HepG2 (cell line): ENCODE data around the gene IRF3. TPM values are rescaled to one million over a fixed set of nuclear protein-coding genes. Genes with fewer than 3 reads are reported as not detected.

Experiments used
- CERS6 ChIP-seq: sonication (generic); formaldehyde crosslinking; IDR thresholded peaks from 2 replicates; pipeline ENCODE4 v1.5.0; 2020; ENCODE audit warnings: missing genetic modification reagents
- CREB1 ChIP-seq, 2 experiments: fragments of 450-650 bp in 1 of 2; IDR thresholded peaks; 2 replicates each; pipeline ENCODE4 v1.6.1; 2016 to 2017; ENCODE audit warnings: control low read depth in 1 of 2, mild to moderate bottlenecking in 1 of 2, missing compliant biosample characterization in 1 of 2, missing genetic modification characterization in 1 of 2
- HMG20B ChIP-seq: conservative IDR thresholded peaks from 2 replicates; pipeline ENCODE4 v1.6.1; 2016; ENCODE audit warnings: missing genetic modification reagents, missing compliant biosample characterization
- HOXA3 ChIP-seq: sonication (generic); formaldehyde crosslinking; IDR thresholded peaks from 2 replicates; pipeline ENCODE4 v1.5.0; 2020; ENCODE audit warnings: missing genetic modification reagents
- IKZF4 ChIP-seq: sonication (generic); formaldehyde crosslinking; IDR thresholded peaks from 2 replicates; pipeline ENCODE4 v1.5.1; 2020; ENCODE audit warnings: borderline replicate concordance, mild to moderate bottlenecking, low read depth, missing genetic modification reagents; ENCODE audit errors: not compliant biosample characterization
- KMT2B ChIP-seq: IDR thresholded peaks from 2 replicates; pipeline ENCODE4 v1.6.1; 2016; ENCODE audit warnings: missing genetic modification reagents, missing compliant biosample characterization
- NFRKB ChIP-seq: fragments of 450-650 bp; IDR thresholded peaks from 2 replicates; pipeline ENCODE4 v1.6.1; 2017
- RFX3 ChIP-seq: IDR thresholded peaks from 2 replicates; pipeline ENCODE4 v1.6.1; 2016; ENCODE audit warnings: missing biosample characterization, missing genetic modification reagents
- SOX6 ChIP-seq, 2 experiments: fragments of 450-650 bp in 1 of 2; sonication (generic) in 1 of 2; formaldehyde crosslinking in 1 of 2; IDR thresholded peaks; 2 replicates each; pipeline versions ENCODE4 v1.4.0 to v1.6.1; 2017 to 2020; ENCODE audit warnings: antibody characterized with exemption in 1 of 2, mild to moderate bottlenecking in 1 of 2, missing genetic modification reagents in 1 of 2
- ZBTB7B ChIP-seq: sonication (generic); formaldehyde crosslinking; IDR thresholded peaks from 2 replicates; pipeline ENCODE4 v1.4.0; 2020; ENCODE audit warnings: missing genetic modification reagents
- ZNF101 ChIP-seq: sonication (generic); formaldehyde crosslinking; IDR thresholded peaks from 2 replicates; pipeline ENCODE4 v1.4.0; 2020; ENCODE audit warnings: mild to moderate bottlenecking, low read depth, missing genetic modification reagents, borderline replicate concordance
- ZNF260 ChIP-seq: sonication (generic); formaldehyde crosslinking; IDR thresholded peaks from 2 replicates; pipeline ENCODE4 v1.4.0; 2020; ENCODE audit warnings: missing genetic modification reagents, low read depth, mild to moderate bottlenecking, borderline replicate concordance
- ZNF264 ChIP-seq: sonication (generic); formaldehyde crosslinking; IDR thresholded peaks from 2 replicates; pipeline ENCODE4 v1.4.0; 2020; ENCODE audit warnings: missing genetic modification reagents
- ZNF33B ChIP-seq: sonication (generic); formaldehyde crosslinking; IDR thresholded peaks from 2 replicates; pipeline ENCODE4 v1.5.1; 2020; ENCODE audit warnings: mild to moderate bottlenecking, missing genetic modification reagents
- ZNF350 ChIP-seq: sonication (generic); formaldehyde crosslinking; IDR thresholded peaks from 2 replicates; pipeline ENCODE4 v1.4.0; 2020; ENCODE audit warnings: mild to moderate bottlenecking, low read depth, missing genetic modification reagents, borderline replicate concordance
- ZNF496 ChIP-seq: sonication (generic); formaldehyde crosslinking; IDR thresholded peaks from 2 replicates; pipeline ENCODE4 v1.8.1; 2023; ENCODE audit warnings: mild to moderate bottlenecking, moderate library complexity, missing genetic modification reagents; ENCODE audit not compliant: insufficient replicate concordance
- ZNF646 ChIP-seq: sonication (generic); formaldehyde crosslinking; IDR thresholded peaks from 2 replicates; pipeline ENCODE4 v1.9.0; 2021; ENCODE audit warnings: mild to moderate bottlenecking, missing genetic modification reagents
- ZNF879 ChIP-seq: sonication (generic); formaldehyde crosslinking; IDR thresholded peaks from 2 replicates; pipeline ENCODE4 v1.8.1; 2023; ENCODE audit warnings: missing genetic modification reagents
- ZSCAN21 ChIP-seq: sonication (generic); formaldehyde crosslinking; IDR thresholded peaks from 2 replicates; pipeline ENCODE4 v1.8.0; 2022; ENCODE audit warnings: mild to moderate bottlenecking, missing genetic modification reagents, moderate library complexity, borderline replicate concordance
- polyA plus RNA-seq, 8 experiments: library from polyadenylated mRNA; depleted of rRNA in 3 of 8; stranded (reverse) in 7 of 8; unstranded in 1 of 8; fragments of >200 nt; fragmentation: Illumina TruSeq in 4 of 8; extraction: Trizol in 4 of 8; gene quantifications; 2 replicates each; pipeline versions ENCODE4 v1.2.1 to v1.2.3, GENCODE V29; 2011 to 2016; ENCODE audit warnings: low read depth in 4 of 8, missing spikeins in 1 of 8, mixed read lengths in 1 of 8; ENCODE audit not compliant: insufficient read depth in 1 of 8
- total RNA-seq, 5 experiments: library from RNA; depleted of rRNA; stranded (reverse); fragments of >200 nt; fragmentation: Illumina TruSeq; extraction: Trizol; gene quantifications; 2 replicates each; pipeline ENCODE4 v1.2.3, GENCODE V29; 2016; ENCODE audit warnings: low read depth in 1 of 5

IRF3 gene
- total and polyA plus RNA-seq, 2 of the 13 experiments (the other 11 are each of a cell fraction or from before 2014, with no cell fraction given) = 61.9 to 65.5 TPM

- 0 out of 2 replicates have a peak, but pooled peaks have one; percentile 62 for TF ChIP-seq ZNF33B (CRISPR knock-in tag)
- TF ChIP-seq NFRKB = no peak
- TF ChIP-seq ZNF879 (CRISPR knock-in tag) = no peak
- no peak for TF ChIP-seq IKZF4 (CRISPR knock-in tag)
- TF ChIP-seq ZNF101 (CRISPR knock-in tag) = no peak
- no peak for TF ChIP-seq ZNF496 (CRISPR knock-in tag)
- TF ChIP-seq ZSCAN21 = peak; percentile 69; the same call in 1 of the 2 replicates
- no peak for TF ChIP-seq SOX6 (IDR thresholded peaks at IDR 0.05)
- peak; percentile 72 for TF ChIP-seq SOX6 (CRISPR knock-in tag; IDR thresholded peaks at IDR 0.05)
- peak; percentile 74 for TF ChIP-seq HMG20B (CRISPR knock-in tag)
- TF ChIP-seq ZBTB7B (CRISPR knock-in tag) = peak; percentile 93
- TF ChIP-seq ZNF264 (CRISPR knock-in tag) = peak; percentile 84
- TF ChIP-seq ZNF646 (CRISPR knock-in tag) = no peak
- TF ChIP-seq KMT2B (CRISPR knock-in tag) = peak; percentile 67; the same call in 1 of the 2 replicates
- TF ChIP-seq CREB1 (IDR thresholded peaks at IDR 0.05) = no peak
- TF ChIP-seq CREB1 (CRISPR knock-in tag; IDR thresholded peaks at IDR 0.05) = no peak
- no peak for TF ChIP-seq ZNF260
- peak; percentile 76; the same call in 1 of the 2 replicates for TF ChIP-seq ZNF350
- TF ChIP-seq HOXA3 (CRISPR knock-in tag) = peak; percentile 69; the same call in 1 of the 2 replicates
- TF ChIP-seq CERS6 (CRISPR knock-in tag) = no peak
- TF ChIP-seq RFX3 (CRISPR knock-in tag) = no peak
These were observed 6.7 kb upstream of the IRF3 start (continued) for GRCh38 chr19:49672131-49672919.
